SH-SY5Y (cell line): ENCODE results near the gene RAB29.

Experiments used
- GATA2 ChIP-seq: IDR thresholded peaks from 2 replicates; pipeline ENCODE4 v1.6.1; 2011; ENCODE audit warnings: mild to moderate bottlenecking, low read depth, low read length
- GATA3 ChIP-seq: IDR thresholded peaks from 2 replicates; pipeline ENCODE4 v1.6.1; 2011; ENCODE audit warnings: low read depth, mild to moderate bottlenecking, low read length, moderate library complexity

DNA sequence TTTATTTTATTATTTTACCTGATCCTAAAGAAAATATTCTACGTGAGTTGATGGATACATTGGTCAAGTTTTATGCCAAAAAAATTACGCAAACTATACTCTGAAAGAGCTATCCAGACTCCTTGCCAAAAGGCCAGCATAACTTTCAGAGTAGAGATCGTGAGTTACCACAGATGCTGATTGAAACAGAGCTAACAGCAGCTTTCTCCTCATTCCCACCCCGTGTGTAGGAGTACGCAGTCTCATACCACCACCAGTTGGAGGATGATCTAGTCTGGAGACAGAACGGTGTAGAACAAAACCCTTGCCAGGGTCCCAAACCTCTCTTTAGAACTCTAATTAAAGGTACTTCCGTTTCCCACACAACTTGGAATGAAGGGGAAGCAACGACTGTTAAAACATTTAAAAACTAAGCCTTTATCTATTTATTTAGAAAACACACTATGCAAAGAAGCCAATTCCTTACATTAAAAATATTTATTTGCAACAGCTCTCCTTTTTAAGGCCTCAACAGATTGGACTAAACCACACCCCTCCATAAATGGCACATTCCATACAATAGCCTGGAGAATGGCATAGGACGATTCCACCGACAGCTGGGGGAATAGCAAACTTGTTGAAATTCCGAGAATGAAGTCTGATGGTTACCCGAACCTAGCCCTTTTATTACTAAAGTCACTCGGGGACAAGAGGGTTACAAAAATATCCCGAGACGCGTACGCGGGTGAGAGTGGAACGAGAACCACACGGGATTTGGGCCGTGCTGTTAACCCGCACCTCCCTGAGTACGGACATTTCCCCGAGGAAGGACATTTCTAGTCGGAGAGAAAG, 26.7 kb downstream of the RAB29 start:
- no peak for TF ChIP-seq GATA2
- TF ChIP-seq GATA3 = no peak
